Renal cortex interstitium (tissue), 11 donors: ENCODE measurements around the gene GDI1. TPM values are rescaled to one million over a fixed set of nuclear protein-coding genes. Genes with fewer than 3 reads are reported as not detected.

ENCODE experiments used
- DNase-seq, 11 donors: peaks; one replicate each; pipeline ENCODE4 v3.0.0-alpha.2; 2013; ENCODE audit warnings: low read depth in 9 of 11, low spot score in 4 of 11; ENCODE audit errors: extremely low read depth in 1 of 11
- polyA plus RNA-seq, 3 donors: library from polyadenylated mRNA; unstranded; fragments of 120-200 nt; gene quantifications; one replicate each; pipeline ENCODE4 v1.2.1, GENCODE V29; 2013; ENCODE audit not compliant: insufficient read length in 3 of 3

Gene GDI1
- polyA plus RNA-seq, 3 donors: 112 to 147 (median 141) TPM

GRCh38 chrX:154466907-154467306, 30.0 kb downstream of the GDI1 start:
- no peak for DNase-seq

- DNase-seq: no peak
Observed at GRCh38 chrX:154467556-154467955, 30.6 kb downstream of the GDI1 start.

- no peak for DNase-seq
Observed at GRCh38 chrX:154468217-154468616, 31.3 kb downstream of the GDI1 start.

- no peak for DNase-seq
Observed at GRCh38 chrX:154469114-154469513, 32.2 kb downstream of the GDI1 start.

DNA sequence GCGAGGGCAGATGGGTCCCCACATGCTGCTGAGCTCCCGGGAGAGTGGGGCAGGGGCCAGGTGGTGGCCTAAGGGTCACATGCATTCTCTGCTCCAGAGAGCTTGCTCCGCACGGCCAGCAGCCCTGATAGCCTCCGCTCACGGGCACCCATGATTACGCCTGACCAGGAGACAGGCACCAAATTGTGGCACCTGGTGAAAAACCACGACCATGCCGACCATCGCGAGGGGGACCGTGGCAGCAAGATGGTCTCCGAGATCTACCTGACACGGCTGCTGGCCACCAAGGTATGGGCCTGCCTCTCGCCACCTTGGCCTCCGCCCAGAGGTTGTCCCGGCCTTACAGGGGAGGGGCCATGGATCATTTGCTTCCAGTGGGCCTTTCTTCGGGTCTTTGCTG, 32.9 kb downstream of the GDI1 start:
- DNase-seq: no peak

- DNase-seq: no peak
Observed at GRCh38 chrX:154470434-154470833, 33.5 kb downstream of the GDI1 start.

DNA sequence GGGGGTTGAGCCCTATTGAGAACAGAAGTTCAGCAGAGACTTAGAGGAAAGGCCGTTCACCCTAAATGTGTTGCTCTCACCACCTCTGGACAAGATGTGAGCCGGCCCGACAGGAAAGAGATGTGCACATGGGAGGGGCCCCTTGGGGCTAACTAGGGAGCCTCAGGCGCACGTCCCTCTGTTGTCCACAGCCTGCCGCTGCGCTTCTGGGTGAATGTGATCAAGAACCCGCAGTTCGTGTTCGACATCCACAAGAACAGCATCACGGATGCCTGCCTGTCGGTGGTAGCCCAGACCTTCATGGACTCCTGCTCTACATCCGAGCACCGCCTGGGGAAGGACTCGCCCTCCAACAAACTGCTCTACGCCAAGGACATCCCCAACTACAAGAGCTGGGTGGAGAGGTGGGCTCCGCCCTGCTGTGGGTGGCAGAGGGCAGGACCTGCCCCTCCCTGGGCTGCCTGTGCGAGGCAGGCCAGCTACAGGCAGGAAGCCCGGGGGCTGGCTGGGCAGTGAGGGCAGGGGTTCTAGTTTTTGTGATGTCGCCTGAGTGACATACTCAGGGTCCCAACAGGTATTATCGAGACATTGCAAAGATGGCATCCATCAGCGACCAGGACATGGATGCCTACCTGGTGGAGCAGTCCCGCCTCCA, 34.1 kb downstream of the GDI1 start:
- no peak for DNase-seq

DNA sequence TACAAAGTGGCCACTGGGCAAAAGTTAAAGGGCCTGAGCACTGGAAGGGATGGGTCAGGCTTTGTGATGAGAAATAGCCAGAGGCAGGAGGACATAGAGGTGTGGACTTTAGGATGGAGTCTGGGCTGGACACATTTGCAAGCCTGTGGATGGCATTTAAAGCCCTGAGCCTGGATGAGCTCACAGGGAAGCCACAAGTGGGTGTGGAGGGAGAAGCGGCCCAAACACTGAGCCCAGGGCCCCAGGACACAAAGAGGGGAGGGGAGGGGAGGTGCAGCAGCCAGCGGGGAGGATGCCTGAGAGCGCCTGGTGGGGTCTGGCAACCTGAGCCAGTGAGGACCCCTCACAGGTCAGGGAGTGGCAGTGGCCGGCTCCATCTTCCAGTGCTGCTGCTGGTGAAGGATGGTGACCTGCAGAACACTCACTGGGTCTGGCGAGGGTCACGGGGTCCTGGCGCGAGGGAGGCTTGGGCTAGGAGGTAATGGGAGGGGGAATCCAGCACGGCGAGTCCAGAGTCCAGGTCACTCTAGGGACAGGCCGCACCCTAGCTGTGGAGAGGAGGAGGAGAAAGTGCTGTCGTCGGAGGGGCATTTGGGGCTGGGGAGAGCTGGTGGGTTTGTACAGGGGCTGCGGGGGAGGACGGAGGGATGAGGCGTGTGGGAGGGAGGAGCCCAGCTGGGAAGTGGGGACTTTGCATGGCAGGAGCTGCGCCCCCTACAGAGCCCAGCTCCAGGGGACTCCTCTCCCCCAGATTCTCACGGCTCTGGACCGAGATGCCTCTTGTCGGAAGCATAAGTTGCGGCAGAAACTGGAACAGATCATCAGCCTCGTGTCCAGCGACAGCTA, 35.1 kb downstream of the GDI1 start:
- DNase-seq: no peak

DNA sequence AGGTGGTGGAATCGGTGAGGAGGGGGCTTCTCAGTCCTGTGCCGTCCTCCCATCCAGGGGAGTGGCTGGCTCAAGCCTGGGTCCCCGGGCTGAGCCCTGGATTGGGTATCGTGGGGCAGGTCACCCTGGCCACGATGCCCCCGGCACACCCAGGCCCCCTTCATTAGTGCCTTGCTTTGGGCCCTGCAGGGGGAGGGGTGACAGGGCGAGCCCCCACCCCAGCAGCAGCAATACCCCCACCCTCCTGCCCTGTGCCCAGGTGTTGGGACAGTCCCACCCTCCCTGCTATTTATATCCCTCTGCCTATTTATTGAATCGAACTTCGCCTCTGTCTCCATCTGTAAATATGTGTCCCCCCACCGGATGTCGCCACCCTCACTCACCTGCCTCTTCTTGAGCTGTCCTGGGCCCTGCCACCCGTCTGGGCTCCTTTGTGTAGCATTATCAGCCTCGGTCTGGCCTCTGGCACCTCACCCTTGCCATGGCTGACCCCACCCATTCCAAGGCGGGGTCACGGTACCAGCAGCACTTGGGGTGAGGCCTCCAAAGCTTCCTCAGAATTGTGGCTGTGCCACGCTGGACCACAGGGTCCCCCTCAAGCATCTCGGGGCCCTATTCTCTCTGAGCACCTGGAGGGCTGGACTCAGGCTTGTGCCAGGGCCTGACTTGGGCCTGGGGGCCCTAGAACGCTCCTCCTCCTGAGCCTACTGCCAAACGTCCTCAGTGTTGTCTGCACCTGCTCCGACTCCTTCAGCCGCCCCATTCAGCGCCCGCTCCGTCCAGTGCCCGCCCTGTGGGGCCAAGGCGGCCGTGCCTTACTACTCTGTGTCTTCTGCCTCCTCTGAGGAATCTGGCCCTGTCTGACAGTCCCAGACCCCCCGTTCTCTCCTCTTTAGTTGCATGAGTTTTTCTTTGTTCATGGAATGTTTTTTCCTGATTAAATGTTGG, 36.0 kb downstream of the GDI1 start:
- no peak for DNase-seq

- no peak for DNase-seq
Observed at GRCh38 chrX:154473683-154474082, 36.7 kb downstream of the GDI1 start.

DNA sequence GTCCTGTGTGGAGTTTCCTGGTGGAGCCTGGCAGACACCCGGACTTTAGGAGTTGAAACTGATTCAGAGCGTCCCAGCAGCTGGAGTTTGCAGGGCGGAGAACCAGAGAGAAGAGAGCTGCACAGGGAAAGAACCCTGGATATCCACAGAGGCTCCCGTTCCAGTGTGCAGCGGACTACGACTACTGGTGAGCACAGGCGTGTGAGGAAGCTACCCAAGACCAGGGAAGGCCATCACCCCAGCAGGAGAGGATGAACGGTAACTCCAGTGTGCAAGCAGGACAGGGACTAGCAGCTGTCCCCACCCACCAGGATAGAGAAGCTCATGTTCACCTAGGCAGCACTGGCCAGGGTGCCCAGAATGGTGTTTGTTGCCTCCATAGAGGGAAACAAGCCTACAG, 39.9 kb downstream of the GDI1 start:
- DNase-seq: no peak

GRCh38 chrX:154477891-154478477, 41.0 kb downstream of the GDI1 start:
- no peak for DNase-seq

DNA sequence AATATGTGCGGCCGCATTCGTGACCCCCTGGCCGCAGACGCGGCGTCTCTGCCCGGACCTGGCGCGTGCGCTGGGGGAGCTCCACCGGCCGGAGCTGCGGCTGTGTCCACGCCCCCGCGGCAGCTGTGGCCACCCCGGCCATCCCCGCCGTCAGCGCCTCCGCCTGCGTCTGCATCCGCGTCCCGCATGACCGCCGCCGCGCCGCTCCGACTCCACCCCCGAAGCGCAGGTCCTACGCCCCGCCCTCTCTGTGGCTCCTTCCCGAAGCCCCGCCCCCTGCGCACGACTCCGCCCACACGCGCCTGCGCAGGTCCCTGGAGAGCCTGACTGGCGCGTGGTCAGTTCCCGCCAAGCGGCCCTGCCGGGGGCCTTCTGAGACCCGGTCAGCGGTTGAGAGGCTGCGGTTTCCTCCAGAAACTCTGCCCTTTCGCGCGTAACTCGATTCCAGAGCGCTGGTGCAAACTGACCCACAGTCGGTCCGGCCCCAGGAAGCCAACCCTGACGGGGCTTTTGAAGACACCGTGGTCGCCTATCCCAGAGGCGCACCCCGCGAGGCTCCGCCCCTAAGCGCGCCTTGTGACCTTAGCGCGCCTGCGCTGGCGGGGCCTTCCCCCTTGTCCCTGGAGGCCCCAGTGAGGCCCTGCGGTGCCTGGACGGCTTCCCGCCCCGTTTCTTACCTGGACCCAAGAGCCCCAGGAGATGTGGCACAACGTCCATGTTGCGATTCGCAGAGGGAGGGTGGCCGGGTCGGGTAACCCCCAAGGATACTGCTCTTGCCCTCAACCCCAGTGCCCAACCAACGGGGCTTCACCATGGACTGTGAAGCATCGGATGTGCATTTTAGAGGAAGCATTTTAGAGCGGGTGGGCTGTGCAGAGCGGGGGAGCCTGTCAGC, 42.0 kb downstream of the GDI1 start, which contains the start of gene LAGE3:
Gene LAGE3 (minus strand): TSS at position 554 of the 895 bp plus-strand sequence. CDS start 366 bp downstream, at position 188.
- DNase-seq: peak in 9 of 11 donors; percentile 64 to 81 (median 77)

GRCh38 chrX:154481195-154481594, 44.2 kb downstream of the GDI1 start:
- no peak for DNase-seq

GRCh38 chrX:154481911-154482601, 45.1 kb downstream of the GDI1 start:
- no peak for DNase-seq

DNA sequence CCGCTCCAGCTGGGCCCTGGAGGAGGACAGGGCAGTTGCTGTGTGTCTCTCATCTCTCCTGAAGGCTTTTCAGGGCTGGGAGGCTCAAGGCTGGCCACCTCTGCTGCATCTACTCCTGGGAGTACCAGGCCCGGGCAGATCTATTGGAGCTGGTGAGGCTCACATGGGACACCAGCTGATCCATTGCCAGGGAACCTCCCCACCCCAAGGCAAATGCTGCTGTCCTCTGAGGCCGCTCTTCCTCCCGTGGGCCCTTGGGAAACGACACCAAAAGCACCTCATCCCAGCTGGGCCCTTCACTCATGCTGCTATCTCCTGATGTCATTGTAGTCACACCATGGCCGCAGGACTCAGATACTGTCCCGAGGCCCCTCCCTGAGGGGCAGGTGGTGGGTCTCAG, 45.8 kb downstream of the GDI1 start:
- DNase-seq: no peak

DNA sequence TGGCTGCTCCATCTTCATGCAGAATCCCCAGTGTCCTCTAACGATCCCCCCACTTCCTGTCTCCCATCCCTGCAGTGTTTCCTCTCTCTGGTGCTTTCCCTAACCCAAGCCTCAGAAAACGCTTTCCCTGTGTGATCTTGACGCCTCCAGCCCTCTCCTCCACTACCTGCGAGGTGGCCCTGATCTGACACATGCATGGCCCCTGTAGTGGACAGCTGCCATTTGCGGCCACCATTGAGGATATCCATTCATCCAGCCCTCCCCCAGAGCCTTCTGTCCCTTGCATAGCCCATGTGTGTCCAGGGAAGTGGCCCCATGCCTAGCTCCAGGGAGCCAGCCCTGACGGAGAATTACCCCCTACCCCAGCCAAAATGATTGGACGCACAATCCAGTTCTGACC, 46.4 kb downstream of the GDI1 start:
- no peak for DNase-seq
